Parathyroid adenoma (tissue), 2 donors: Measurements from ENCODE around the gene MAGEF1.

Source experiments
- H2AFZ ChIP-seq: fragments of 300-600 bp; sonication (generic); one replicate; pipeline ENCODE4 v1.7.0; 2017; ENCODE audit warnings: antibody characterized with exemption, mild to moderate bottlenecking
- H3K27ac ChIP-seq: fragments of 300-600 bp; sonication (generic); one replicate; pipeline ENCODE4 v1.7.0; 2017
- H3K27me3 ChIP-seq: fragments of 300-600 bp; sonication (generic); one replicate; pipeline ENCODE4 v1.7.0; 2017; ENCODE audit warnings: low read length; ENCODE audit not compliant: control insufficient read depth, insufficient read depth
- H3K36me3 ChIP-seq: fragments of 300-600 bp; sonication (generic); one replicate; pipeline ENCODE4 v1.7.0; 2017; ENCODE audit warnings: low read length; ENCODE audit not compliant: control insufficient read depth, insufficient read depth
- H3K4me1 ChIP-seq: fragments of 300-600 bp; sonication (generic); one replicate; pipeline ENCODE4 v1.7.0; 2017; ENCODE audit warnings: control low read depth
- H3K4me2 ChIP-seq: fragments of 300-600 bp; sonication (generic); one replicate; pipeline ENCODE4 v1.7.0; 2017; ENCODE audit warnings: low read length
- H3K4me3 ChIP-seq: fragments of 300-600 bp; sonication (generic); one replicate; pipeline ENCODE4 v1.7.0; 2017; ENCODE audit warnings: low read depth, low read length
- H3K79me2 ChIP-seq: fragments of 300-600 bp; sonication (generic); one replicate; pipeline ENCODE4 v1.7.0; 2017; ENCODE audit warnings: control low read depth
- H3K9ac ChIP-seq: fragments of 300-600 bp; sonication (generic); one replicate; pipeline ENCODE4 v1.7.0; 2017; ENCODE audit warnings: mild to moderate bottlenecking
- H3K9me3 ChIP-seq: fragments of 300-600 bp; sonication (generic); one replicate; pipeline ENCODE4 v1.7.0; 2017; ENCODE audit warnings: low read length; ENCODE audit not compliant: control insufficient read depth
- TF ChIP-seq, protein P1 (sequence below): fragments of 300-600 bp; sonication (generic); IDR thresholded peaks from one replicate; pipeline ENCODE4 v1.7.0; 2017; ENCODE audit warnings: antibody characterized with exemption, mild to moderate bottlenecking
- donor health status: primary hyperparathyroidism.

The MAGEF1 gene

DNA sequence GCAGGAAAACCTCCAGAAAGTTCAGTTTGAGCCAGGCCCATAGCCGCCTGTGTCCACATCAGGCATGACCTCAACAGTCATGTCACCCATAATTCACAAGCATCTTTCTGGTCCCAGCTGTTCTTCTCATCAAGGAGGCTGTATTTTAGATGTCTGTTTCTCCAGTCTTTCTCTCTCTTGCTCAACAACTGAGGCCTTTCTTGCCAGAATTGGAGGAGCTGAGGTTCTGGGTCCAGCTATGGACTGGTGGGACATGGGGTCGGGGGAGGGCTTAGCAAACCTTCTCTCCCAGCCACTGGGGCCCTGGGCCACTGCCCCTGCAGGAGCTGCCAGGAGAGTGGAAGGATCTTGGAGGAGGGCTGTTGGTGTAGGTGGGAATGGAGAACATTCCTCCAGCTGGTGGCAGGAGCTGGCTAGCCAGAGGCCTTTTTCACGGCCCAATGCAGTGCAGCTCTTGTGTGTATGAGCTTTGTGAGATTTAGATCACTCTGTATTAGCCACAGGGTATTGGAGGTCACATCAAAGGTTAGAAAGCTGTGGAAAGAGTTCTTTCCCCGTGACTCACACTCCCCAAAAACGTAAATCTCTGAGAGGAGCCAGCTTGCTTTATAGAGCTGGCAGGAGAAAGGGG lies 23.5 kb downstream of the MAGEF1 start:
- Histone ChIP-seq H2AFZ (no peak overlapping the region), H3K27me3 (no peaks in the 10 kb centered on the region), H3K9ac (no peak overlapping the region), H3K36me3 (no peaks in the 10 kb centered on the region), H3K79me2 (no peaks in the 10 kb centered on the region), H3K9me3 (no peaks in the 10 kb centered on the region), H3K4me1 (no peaks in the 10 kb centered on the region), H3K4me2 (no peak overlapping the region), H3K27ac (no peak overlapping the region), H3K4me3 (no peak overlapping the region)
- TF ChIP-seq, protein P1, sequence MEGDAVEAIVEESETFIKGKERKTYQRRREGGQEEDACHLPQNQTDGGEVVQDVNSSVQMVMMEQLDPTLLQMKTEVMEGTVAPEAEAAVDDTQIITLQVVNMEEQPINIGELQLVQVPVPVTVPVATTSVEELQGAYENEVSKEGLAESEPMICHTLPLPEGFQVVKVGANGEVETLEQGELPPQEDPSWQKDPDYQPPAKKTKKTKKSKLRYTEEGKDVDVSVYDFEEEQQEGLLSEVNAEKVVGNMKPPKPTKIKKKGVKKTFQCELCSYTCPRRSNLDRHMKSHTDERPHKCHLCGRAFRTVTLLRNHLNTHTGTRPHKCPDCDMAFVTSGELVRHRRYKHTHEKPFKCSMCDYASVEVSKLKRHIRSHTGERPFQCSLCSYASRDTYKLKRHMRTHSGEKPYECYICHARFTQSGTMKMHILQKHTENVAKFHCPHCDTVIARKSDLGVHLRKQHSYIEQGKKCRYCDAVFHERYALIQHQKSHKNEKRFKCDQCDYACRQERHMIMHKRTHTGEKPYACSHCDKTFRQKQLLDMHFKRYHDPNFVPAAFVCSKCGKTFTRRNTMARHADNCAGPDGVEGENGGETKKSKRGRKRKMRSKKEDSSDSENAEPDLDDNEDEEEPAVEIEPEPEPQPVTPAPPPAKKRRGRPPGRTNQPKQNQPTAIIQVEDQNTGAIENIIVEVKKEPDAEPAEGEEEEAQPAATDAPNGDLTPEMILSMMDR, result no peak

- H3K27me3 ChIP-seq, result no peaks in the 10 kb centered on the region
- no peak overlapping the region for H3K4me2 ChIP-seq
- no peaks in the 10 kb centered on the region for H3K4me1 ChIP-seq
- no peak overlapping the region for H3K27ac ChIP-seq
- no peak overlapping the region for H3K4me3 ChIP-seq
- TF ChIP-seq, protein P1, result no peak
- no peaks in the 10 kb centered on the region for H3K9me3 ChIP-seq
- no peak overlapping the region for H3K9ac ChIP-seq
- no peaks in the 10 kb centered on the region for H3K79me2 ChIP-seq
- no peak overlapping the region for H2AFZ ChIP-seq
- H3K36me3 ChIP-seq, result no peaks in the 10 kb centered on the region
Measured at GRCh38 chr3:184687363-184688015, 24.4 kb downstream of the MAGEF1 start.

DNA sequence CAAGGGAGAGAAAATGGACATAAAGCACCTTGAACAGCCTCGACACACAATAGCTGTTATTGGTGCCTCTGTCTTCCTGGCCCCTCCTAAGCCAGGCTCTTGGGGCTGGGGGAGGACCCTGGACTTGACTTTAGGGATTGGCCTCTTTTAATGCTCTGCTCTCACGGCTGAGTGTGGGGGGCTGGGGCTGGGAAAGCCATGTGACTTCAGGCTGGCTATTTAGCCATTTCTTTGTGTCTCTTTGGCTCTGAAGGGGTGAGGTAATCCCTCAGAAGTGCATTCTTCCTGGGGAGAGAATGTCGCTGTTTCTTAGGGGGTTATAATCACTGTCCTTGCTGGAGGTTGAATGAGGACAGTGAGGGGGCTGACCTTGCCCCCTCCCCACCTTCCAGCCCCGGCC lies 26.2 kb downstream of the MAGEF1 start:
- TF ChIP-seq, protein P1, result no peak
- Histone ChIP-seq H3K9me3 (no peaks in the 10 kb centered on the region), H3K9ac (no peak overlapping the region), H3K4me2 (no peak overlapping the region), H3K36me3 (no peaks in the 10 kb centered on the region), H3K27ac (no peak overlapping the region), H3K79me2 (no peaks in the 10 kb centered on the region), H3K27me3 (no peaks in the 10 kb centered on the region), H2AFZ (no peak overlapping the region), H3K4me3 (no peak overlapping the region), H3K4me1 (no peaks in the 10 kb centered on the region)

DNA sequence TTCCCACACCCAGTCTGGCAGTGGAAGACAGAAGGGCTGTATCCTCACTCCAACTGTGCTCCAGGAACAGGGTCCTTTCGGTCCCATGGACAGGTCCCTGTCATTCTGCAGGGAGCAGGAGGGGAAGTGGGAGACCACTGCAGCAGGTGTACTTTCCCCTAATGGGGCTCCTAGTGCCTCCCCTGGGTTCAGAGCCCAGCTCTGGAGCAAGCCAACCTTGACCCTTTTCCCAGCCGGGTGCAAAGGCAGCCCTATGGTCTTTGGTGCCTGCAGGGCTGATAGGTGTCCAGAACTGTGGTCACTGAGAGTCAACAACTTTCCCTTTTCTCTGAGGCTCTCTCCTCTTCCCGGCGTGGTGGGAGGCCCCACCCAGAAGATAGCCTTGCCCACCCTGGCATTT lies 26.8 kb downstream of the MAGEF1 start:
- no peaks in the 10 kb centered on the region for H3K79me2 ChIP-seq
- no peaks in the 10 kb centered on the region for H3K36me3 ChIP-seq
- H3K4me1 ChIP-seq, result no peaks in the 10 kb centered on the region
- H3K27me3 ChIP-seq, result no peaks in the 10 kb centered on the region
- no peak overlapping the region for H2AFZ ChIP-seq
- TF ChIP-seq, protein P1, result no peak
- H3K4me2 ChIP-seq, result no peak overlapping the region
- H3K27ac ChIP-seq, result no peak overlapping the region
- H3K9ac ChIP-seq, result no peak overlapping the region
- H3K9me3 ChIP-seq, result no peaks in the 10 kb centered on the region
- H3K4me3 ChIP-seq, result no peak overlapping the region
